H1 (cell line): Measurements from ENCODE around the gene CYTL1. TPM values are rescaled to one million over a fixed set of nuclear protein-coding genes. Genes with fewer than 3 reads are reported as not detected.
"Not testable (repeated sequence)": the region's sequence is repeated elsewhere in the genome, so short reads cannot be mapped to it uniquely, and the experiment has no call there.

ENCODE experiments used
- CTCF ChIA-PET: fragments of 300-600 bp; sonication (Branson Sonifier 250); formaldehyde crosslinking; loops from one replicate; lab custom pipeline; 2021; ENCODE audit not compliant: partially characterized antibody; lab: Charles Lee
- POLR2A ChIA-PET: fragments of 300-600 bp; sonication (Branson Sonifier 250); formaldehyde crosslinking; loops from one replicate; lab custom pipeline; 2021; ENCODE audit warnings: inconsistent platforms; ENCODE audit not compliant: partially characterized antibody; lab: Charles Lee
- DNase-seq, 2 experiments: peaks; one replicate each; pipeline versions ENCODE4 v3.0.0 to v3.0.0-alpha.2; 2010 to 2022; ENCODE audit warnings: low spot score in 2 of 2, low read depth in 1 of 2, mixed read lengths in 1 of 2
- FAIRE-seq: peaks from 2 replicates; lab custom pipeline; 2011; peaks lifted over from hg19 to GRCh38; lab: Jason Lieb, UNC
- H2AFZ ChIP-seq: 2 replicates; pipeline ENCODE4 v1.8.1; 2012; ENCODE audit warnings: low read length, inconsistent platforms
- H2AK5ac ChIP-seq: 2 replicates; pipeline ENCODE4 v1.6.1; 2013; ENCODE audit warnings: low read depth, low read length
- H2BK120ac ChIP-seq: replicated peaks from 2 replicates; pipeline ENCODE3; 2013; ENCODE audit warnings: low read depth, low read length, inconsistent platforms
- H2BK12ac ChIP-seq: 2 replicates; pipeline ENCODE4 v1.6.1; 2013; ENCODE audit warnings: low read depth, low read length
- H2BK15ac ChIP-seq: 2 replicates; pipeline ENCODE4 v1.6.1; 2013; ENCODE audit warnings: low read length
- H2BK20ac ChIP-seq: 2 replicates; pipeline ENCODE4 v1.6.1; 2013; ENCODE audit warnings: low read length
- H2BK5ac ChIP-seq: 2 replicates; pipeline ENCODE4 v1.6.1; 2013; ENCODE audit warnings: low read depth, low read length
- H3K14ac ChIP-seq: 2 replicates; pipeline ENCODE4 v1.6.1; 2013; ENCODE audit warnings: inconsistent platforms; ENCODE audit not compliant: insufficient read length
- H3K18ac ChIP-seq: 2 replicates; pipeline ENCODE4 v1.6.1; 2013; ENCODE audit warnings: low read length; ENCODE audit errors: extremely low read depth
- H3K23ac ChIP-seq: 2 replicates; pipeline ENCODE4 v1.6.1; 2013; ENCODE audit warnings: inconsistent platforms; ENCODE audit not compliant: insufficient read length
- H3K23me2 ChIP-seq: 2 replicates; pipeline ENCODE4 v1.6.1; 2013; ENCODE audit warnings: low read depth, low read length
- H3K27ac ChIP-seq: 2 replicates; pipeline ENCODE4 v1.6.1; 2011; ENCODE audit warnings: low read depth, low read length, inconsistent platforms
- H3K27me3 ChIP-seq, 4 experiments: replicated peaks in 1 of 4; 1 replicate in 1 of 4; 2 replicates in 3 of 4; pipeline versions ENCODE4 v1.6.1 to v1.8.1; 2011 to 2013; ENCODE audit warnings: low read length in 3 of 4, mild to moderate bottlenecking in 3 of 4, inconsistent platforms in 2 of 4, mixed read lengths in 2 of 4, moderate library complexity in 1 of 4; ENCODE audit not compliant: control insufficient read depth in 3 of 4, insufficient read depth in 3 of 4; ENCODE audit errors: extremely low read depth in 1 of 4
- H3K36me3 ChIP-seq, 4 experiments: 2 replicates each; pipeline versions ENCODE4 v1.6.1 to v1.8.1; 2011 to 2013; ENCODE audit warnings: mild to moderate bottlenecking in 4 of 4, low read length in 3 of 4, moderate library complexity in 2 of 4, control low read depth in 1 of 4, inconsistent platforms in 1 of 4; ENCODE audit not compliant: insufficient read depth in 4 of 4, control insufficient read depth in 2 of 4
- H3K4ac ChIP-seq: replicated peaks from 2 replicates; pipeline ENCODE3; 2013; ENCODE audit warnings: low read length, low read depth, mixed read lengths, inconsistent platforms; ENCODE audit not compliant: insufficient read length
- H3K4me1 ChIP-seq, 4 experiments: replicated peaks in 1 of 4; 1 replicate in 1 of 4; 2 replicates in 3 of 4; pipeline versions ENCODE4 v1.6.1 to v1.8.1; 2011 to 2013; ENCODE audit warnings: low read length in 3 of 4, inconsistent platforms in 2 of 4, mixed read lengths in 1 of 4; ENCODE audit not compliant: insufficient read depth in 4 of 4, control insufficient read depth in 3 of 4
- H3K4me2 ChIP-seq, 2 experiments: 2 replicates each; pipeline versions ENCODE4 v1.6.1 to v1.8.1; 2011 to 2013; ENCODE audit warnings: low read depth in 2 of 2, low read length in 2 of 2, control low read depth in 1 of 2, inconsistent platforms in 1 of 2, mild to moderate bottlenecking in 1 of 2; ENCODE audit not compliant: insufficient read depth in 1 of 2
- H3K4me3 ChIP-seq, 4 experiments: fragments of 200-600, 300-600 bp in 1 of 4; sonication (generic), shearing (Covaris generic), sonication (Bioruptor Twin) in 1 of 4; 2 replicates each; pipeline versions ENCODE4 v1.5.1 to v1.8.1; 2011 to 2016; ENCODE audit warnings: low read length in 4 of 4, low read depth in 3 of 4, control low read depth in 2 of 4, inconsistent platforms in 2 of 4, mild to moderate bottlenecking in 2 of 4, mixed read lengths in 1 of 4, moderate library complexity in 1 of 4; ENCODE audit not compliant: insufficient read depth in 2 of 4; ENCODE audit errors: extremely low read depth in 1 of 4
- H3K56ac ChIP-seq: replicated peaks from 2 replicates; pipeline ENCODE3; 2013; ENCODE audit warnings: low read depth, mild to moderate bottlenecking, mixed read lengths, low read length, inconsistent platforms; ENCODE audit not compliant: insufficient read length
- H3K79me1 ChIP-seq: 2 replicates; pipeline ENCODE4 v1.6.1; 2013; ENCODE audit warnings: low read depth, low read length, control low read depth
- H3K79me2 ChIP-seq, 2 experiments: 2 replicates each; pipeline versions ENCODE4 v1.6.1 to v1.8.1; 2012 to 2013; ENCODE audit warnings: low read length in 2 of 2, mild to moderate bottlenecking in 2 of 2, inconsistent platforms in 1 of 2; ENCODE audit not compliant: insufficient read depth in 2 of 2, control insufficient read depth in 1 of 2
- H3K9ac ChIP-seq, 4 experiments: replicated peaks in 1 of 4; 1 replicate in 1 of 4; 2 replicates in 3 of 4; pipeline versions ENCODE4 v1.6.1 to v1.8.1; 2011 to 2013; ENCODE audit warnings: low read depth in 3 of 4, low read length in 3 of 4, control low read depth in 2 of 4, mild to moderate bottlenecking in 2 of 4, moderate library complexity in 2 of 4, inconsistent platforms in 1 of 4; ENCODE audit errors: extremely low read depth in 1 of 4
- H3K9me3 ChIP-seq, 2 experiments: 2 replicates each; pipeline versions ENCODE4 v1.6.1 to v1.8.1; 2012 to 2013; ENCODE audit warnings: mild to moderate bottlenecking in 2 of 2, moderate library complexity in 2 of 2, control low read depth in 1 of 2, inconsistent platforms in 1 of 2, low read depth in 1 of 2, low read length in 1 of 2, mixed read lengths in 1 of 2; ENCODE audit not compliant: insufficient read depth in 2 of 2
- H4K20me1 ChIP-seq, 2 experiments: replicated peaks in 1 of 2; 2 replicates each; pipeline versions ENCODE3 to v1.8.1; 2011 to 2013; ENCODE audit warnings: inconsistent platforms in 2 of 2, low read length in 2 of 2, mild to moderate bottlenecking in 1 of 2; ENCODE audit not compliant: insufficient read depth in 2 of 2, control insufficient read depth in 1 of 2
- H4K5ac ChIP-seq: 2 replicates; pipeline ENCODE4 v1.6.1; 2013; ENCODE audit warnings: low read length, low read depth, mixed read lengths, inconsistent platforms; ENCODE audit not compliant: insufficient read length
- H4K8ac ChIP-seq: 2 replicates; pipeline ENCODE4 v1.8.0; 2013; ENCODE audit warnings: mild to moderate bottlenecking, moderate library complexity, low read length, inconsistent platforms; ENCODE audit not compliant: insufficient read depth; ENCODE audit errors: extremely low read depth
- H4K91ac ChIP-seq: replicated peaks from 2 replicates; pipeline ENCODE3; 2013; ENCODE audit warnings: low read length, mixed read lengths, inconsistent platforms; ENCODE audit not compliant: insufficient read length
- CTBP2 ChIP-seq: IDR thresholded peaks from 2 replicates; pipeline ENCODE4 v1.7.0; 2011; ENCODE audit warnings: borderline replicate concordance, mild to moderate bottlenecking, moderate library complexity, mixed read lengths, low read length; ENCODE audit not compliant: insufficient read depth, insufficient read length
- E2F6 ChIP-seq: IDR thresholded peaks from 2 replicates; pipeline ENCODE4 v1.6.1; 2012; ENCODE audit warnings: inconsistent platforms
- PHF8 ChIP-seq: fragments of 200-600 bp; sonication (generic); conservative IDR thresholded peaks from 2 replicates; pipeline ENCODE4 v1.7.1; 2012; ENCODE audit warnings: low read depth, mild to moderate bottlenecking, inconsistent platforms, low read length, moderate library complexity
- POU5F1 ChIP-seq: IDR thresholded peaks from 2 replicates; pipeline ENCODE4 v1.6.1; 2011; ENCODE audit warnings: low read depth, mild to moderate bottlenecking, low read length, moderate library complexity
- SP1 ChIP-seq: IDR thresholded peaks from 2 replicates; pipeline ENCODE4 v1.6.1; 2011; ENCODE audit warnings: low read depth, low read length
- WGBS, 2 experiments: shearing (Covaris generic) in 1 of 2; methylation state at CpG; one replicate each; pipeline versions ENCODE4 v1.1.6 to v1.1.7; 2013 to 2015; ENCODE audit warnings: low lambda C conversion rate in 2 of 2, mixed read lengths in 2 of 2, inconsistent platforms in 1 of 2, low coverage in 1 of 2, missing lambda C conversion rate in 1 of 2; ENCODE audit not compliant: insufficient replicate concordance in 2 of 2, insufficient coverage in 1 of 2, insufficient read length in 1 of 2; ENCODE audit errors: extremely low coverage in 1 of 2, missing lambda C conversion rate in 1 of 2; 5-methylcytosine and 5-hydroxymethylcytosine counted together
- polyA plus RNA-seq, 7 experiments: library from polyadenylated mRNA; depleted of rRNA in 3 of 7; stranded (reverse) in 5 of 7; unstranded in 2 of 7; fragments of >200 nt in 5 of 7; fragments of 200-250 nt in 2 of 7; gene quantifications; 1 replicate in 5 of 7; 2 replicates in 1 of 7; 4 replicates in 1 of 7; pipeline versions ENCODE4 v1.2.1 to v1.2.3, GENCODE V29; 2011 to 2013; ENCODE audit warnings: missing spikeins in 2 of 7, mixed read lengths in 2 of 7
- total RNA-seq: library from RNA; stranded (reverse); fragmentation: NEBNext Ultra II Directional; extraction: Animal tissue kit (Norgen Biotek cat#: 25700); gene quantifications from 2 replicates; pipeline ENCODE4 v1.2.1, GENCODE V29; 2021

CYTL1 gene
- total and polyA plus RNA-seq, 2 of the 8 experiments (the other 6 are each of a cell fraction or from before 2014, with no cell fraction given), result 8.6 to 9.8 TPM

GRCh38 chr4:5003372-5003857 lies 15.8 kb downstream of the CYTL1 start (continued):
- TF ChIP-seq SP1 (no peak), E2F6 (no peak), PHF8 (no peak), CTBP2 (no peak), POU5F1 (no peak)

GRCh38 chr4:5001641-5002040 lies 17.6 kb downstream of the CYTL1 start:
- H2BK20ac ChIP-seq, H3K9ac ChIP-seq, H3K79me1 ChIP-seq, H3K4me3 ChIP-seq, H3K56ac ChIP-seq, H3K23me2 ChIP-seq, H3K9me3 ChIP-seq, H3K79me2 ChIP-seq, H3K18ac ChIP-seq, H3K4me1 ChIP-seq, H3K27ac ChIP-seq, H4K8ac ChIP-seq, H3K14ac ChIP-seq, H3K4ac ChIP-seq, H2BK5ac ChIP-seq, H2BK120ac ChIP-seq, FAIRE-seq, H4K5ac ChIP-seq, H3K36me3 ChIP-seq, H4K91ac ChIP-seq, H3K27me3 ChIP-seq, H3K4me2 ChIP-seq, H2AFZ ChIP-seq, H3K23ac ChIP-seq, H2BK12ac ChIP-seq, DNase-seq, H4K20me1 ChIP-seq, H2BK15ac ChIP-seq, H2AK5ac ChIP-seq, POLR2A ChIA-PET: not testable (repeated sequence)
- CTCF ChIA-PET, result interaction anchor here (0.9 to 1.8 kb wide), 3 partner anchors 142 to 408 kb away, joined by 3 to 4 read pairs (median 3); no protein-coding TSS in a partner anchor
- 80% methylated on average over 6 of the region's 6 CpGs; no CpG with 5 or more reads in 1 of the 2 experiments for WGBS, 2 experiments
